Measurements from ENCODE around the gene ANKS3.

ANKS3 gene

GRCh38 chr16:4660454-4661007 is 73.5 kb downstream of the ANKS3 start:
- H3K9me3 ChIP-seq (ENCODE audit: control insufficient read depth, low read length) = no peaks in the 10 kb centered on the region
- H3K23ac ChIP-seq (ENCODE audit: low read length in 2 of 2) = no peak overlapping the region
- no peak overlapping the region for H2BK12ac ChIP-seq (ENCODE audit: low read length in 2 of 2)
- H3K79me1 ChIP-seq (replicated peaks; ENCODE audit: low read length, poor library complexity, severe bottlenecking) = peaks cover 59% of the 10 kb centered on the region
- H3K9ac ChIP-seq (ENCODE audit: low read length) = peak overlapping the region; percentile 37
- H3K18ac ChIP-seq (ENCODE audit: low read depth in 1 of 2, low read length in 2 of 2) = no peak overlapping the region
- H3K14ac ChIP-seq (ENCODE audit: low read length in 2 of 2) = no peak overlapping the region
- DNase-seq = no peak
- no peak overlapping the region for H2BK120ac ChIP-seq (ENCODE audit: low read depth, low read length)
- peaks cover 54 to 89% of the 10 kb centered on the region in 2 experiments for H3K36me3 ChIP-seq (ENCODE audit: control insufficient read depth in 1 of 2, insufficient read depth in 2 of 2, low read depth in 1 of 2, low read length in 2 of 2)
- no peak overlapping the region for H3K4me3 ChIP-seq (ENCODE audit: insufficient read depth in 1 of 2, low read depth in 1 of 2, low read length in 2 of 2)
- 88% methylated on average over 18 of the region's 18 CpGs for WGBS
- H3K4ac ChIP-seq (ENCODE audit: low read depth in 1 of 2, low read length in 2 of 2) = no peak overlapping the region
- H2BK15ac ChIP-seq (ENCODE audit: low read depth, poor library complexity, severe bottlenecking) = no peak overlapping the region
- no peak overlapping the region for H3K27ac ChIP-seq (ENCODE audit: low read length, poor library complexity, severe bottlenecking)
- H4K8ac ChIP-seq (ENCODE audit: low read length) = no peak overlapping the region
- no peaks in the 10 kb centered on the region for H3K27me3 ChIP-seq (ENCODE audit: control insufficient read depth in 1 of 2, insufficient read depth in 1 of 2, low read length in 2 of 2)
- no peak overlapping the region for H2BK5ac ChIP-seq (ENCODE audit: low read depth, low read length, poor library complexity, severe bottlenecking)
- H3K4me2 ChIP-seq (ENCODE audit: low read length, poor library complexity, severe bottlenecking) = no peak overlapping the region
- no peak overlapping the region for H2AK5ac ChIP-seq (ENCODE audit: low read length, severe bottlenecking)
- no peak overlapping the region for H4K91ac ChIP-seq (ENCODE audit: low read length)
- H3K4me1 ChIP-seq (ENCODE audit: control insufficient read depth, insufficient read depth, low read depth, low read length) = peaks cover 29% of the 10 kb centered on the region
- no peak overlapping the region for H2AFZ ChIP-seq (ENCODE audit: low read depth, low read length)

GRCh38 chr16:4659363-4660353 is 74.4 kb downstream of the ANKS3 start:
- H3K36me3 ChIP-seq (ENCODE audit: control insufficient read depth in 1 of 2, insufficient read depth in 2 of 2, low read depth in 1 of 2, low read length in 2 of 2) = peaks cover 60 to 89% of the 10 kb centered on the region in 2 experiments
- no peaks in the 10 kb centered on the region for H3K9me3 ChIP-seq (ENCODE audit: control insufficient read depth, low read length)
- peak overlapping the region; percentile 8 for H2BK15ac ChIP-seq (ENCODE audit: low read depth, poor library complexity, severe bottlenecking)
- no peak for DNase-seq
- no peak overlapping the region for H3K14ac ChIP-seq (ENCODE audit: low read length in 2 of 2)
- H3K79me1 ChIP-seq (replicated peaks; ENCODE audit: low read length, poor library complexity, severe bottlenecking) = peaks cover 66% of the 10 kb centered on the region
- no peaks in the 10 kb centered on the region for H3K27me3 ChIP-seq (ENCODE audit: control insufficient read depth in 1 of 2, insufficient read depth in 1 of 2, low read length in 2 of 2)
- H4K91ac ChIP-seq (ENCODE audit: low read length) = no peak overlapping the region
- H2AFZ ChIP-seq (ENCODE audit: low read depth, low read length) = no peak overlapping the region
- no peak overlapping the region for H3K18ac ChIP-seq (ENCODE audit: low read depth in 1 of 2, low read length in 2 of 2)
- H3K4me3 ChIP-seq (ENCODE audit: insufficient read depth in 1 of 2, low read depth in 1 of 2, low read length in 2 of 2) = no peak overlapping the region
- no peak overlapping the region for H2BK12ac ChIP-seq (ENCODE audit: low read length in 2 of 2)
- no peak overlapping the region for H4K8ac ChIP-seq (ENCODE audit: low read length)
- no peak overlapping the region for H2BK5ac ChIP-seq (ENCODE audit: low read depth, low read length, poor library complexity, severe bottlenecking)
- no peak overlapping the region for H2AK5ac ChIP-seq (ENCODE audit: low read length, severe bottlenecking)
- no peak overlapping the region for H3K23ac ChIP-seq (ENCODE audit: low read length in 2 of 2)
- WGBS = 96% methylated on average over 29 of the region's 29 CpGs
- peak overlapping the region; percentile 22 for H3K9ac ChIP-seq (ENCODE audit: low read length)
- H3K4me2 ChIP-seq (ENCODE audit: low read length, poor library complexity, severe bottlenecking) = no peak overlapping the region
- peaks cover 35% of the 10 kb centered on the region for H3K4me1 ChIP-seq (ENCODE audit: control insufficient read depth, insufficient read depth, low read depth, low read length)
- no peak overlapping the region for H3K27ac ChIP-seq (ENCODE audit: low read length, poor library complexity, severe bottlenecking)
- H2BK120ac ChIP-seq (ENCODE audit: low read depth, low read length) = no peak overlapping the region
- H3K4ac ChIP-seq (ENCODE audit: low read depth in 1 of 2, low read length in 2 of 2) = no peak overlapping the region

GRCh38 chr16:4656695-4657686 is 77.1 kb downstream of the ANKS3 start:
- H3K4me1 ChIP-seq (ENCODE audit: control insufficient read depth, insufficient read depth, low read depth, low read length) = peaks cover 44% of the 10 kb centered on the region
- no peak overlapping the region for H3K4ac ChIP-seq (ENCODE audit: low read depth in 1 of 2, low read length in 2 of 2)
- no peak overlapping the region for H2BK15ac ChIP-seq (ENCODE audit: low read depth, poor library complexity, severe bottlenecking)
- no peak overlapping the region for H2BK5ac ChIP-seq (ENCODE audit: low read depth, low read length, poor library complexity, severe bottlenecking)
- no peak overlapping the region for H2BK120ac ChIP-seq (ENCODE audit: low read depth, low read length)
- H4K8ac ChIP-seq (ENCODE audit: low read length) = no peak overlapping the region
- peaks cover 73% of the 10 kb centered on the region for H3K79me1 ChIP-seq (replicated peaks; ENCODE audit: low read length, poor library complexity, severe bottlenecking)
- no peak overlapping the region for H2AK5ac ChIP-seq (ENCODE audit: low read length, severe bottlenecking)
- no peak overlapping the region for H2AFZ ChIP-seq (ENCODE audit: low read depth, low read length)
- H3K27ac ChIP-seq (ENCODE audit: low read length, poor library complexity, severe bottlenecking) = no peak overlapping the region
- WGBS = 95% methylated on average over 23 of the region's 25 CpGs
- H3K36me3 ChIP-seq (ENCODE audit: control insufficient read depth in 1 of 2, insufficient read depth in 2 of 2, low read depth in 1 of 2, low read length in 2 of 2) = peaks cover 67 to 86% of the 10 kb centered on the region in 2 experiments
- no peak overlapping the region for H3K23ac ChIP-seq (ENCODE audit: low read length in 2 of 2)
- H3K9me3 ChIP-seq (ENCODE audit: control insufficient read depth, low read length) = no peaks in the 10 kb centered on the region
- no peak overlapping the region for H3K14ac ChIP-seq (ENCODE audit: low read length in 2 of 2)
- no peak overlapping the region for H3K4me3 ChIP-seq (ENCODE audit: insufficient read depth in 1 of 2, low read depth in 1 of 2, low read length in 2 of 2)
- no peak overlapping the region for H3K9ac ChIP-seq (ENCODE audit: low read length)
- H3K4me2 ChIP-seq (ENCODE audit: low read length, poor library complexity, severe bottlenecking) = no peak overlapping the region
- H3K27me3 ChIP-seq (ENCODE audit: control insufficient read depth in 1 of 2, insufficient read depth in 1 of 2, low read length in 2 of 2) = no peaks in the 10 kb centered on the region
- H3K18ac ChIP-seq (ENCODE audit: low read depth in 1 of 2, low read length in 2 of 2) = no peak overlapping the region
- H4K91ac ChIP-seq (ENCODE audit: low read length) = no peak overlapping the region
- no peak for DNase-seq
- H2BK12ac ChIP-seq (ENCODE audit: low read length in 2 of 2) = no peak overlapping the region

Data from mesenchymal stem cell (in vitro differentiated cells and primary cell).